Forelimb muscle (tissue), 1 donor: ENCODE results near the gene PLIN1. TPM values are rescaled to one million over a fixed set of nuclear protein-coding genes. Genes with fewer than 3 reads are reported as not detected.

Experiments
- DNase-seq: peaks from one replicate; pipeline ENCODE4 v3.0.0-alpha.2; 2013; ENCODE audit warnings: low read depth
- polyA plus RNA-seq: library from polyadenylated mRNA; unstranded; fragments of 120-200 nt; gene quantifications from one replicate; pipeline ENCODE4 v1.2.1, GENCODE V29; 2013; ENCODE audit not compliant: insufficient read length

PLIN1 gene
- polyA plus RNA-seq, 1 donor = 0.32 TPM

DNA sequence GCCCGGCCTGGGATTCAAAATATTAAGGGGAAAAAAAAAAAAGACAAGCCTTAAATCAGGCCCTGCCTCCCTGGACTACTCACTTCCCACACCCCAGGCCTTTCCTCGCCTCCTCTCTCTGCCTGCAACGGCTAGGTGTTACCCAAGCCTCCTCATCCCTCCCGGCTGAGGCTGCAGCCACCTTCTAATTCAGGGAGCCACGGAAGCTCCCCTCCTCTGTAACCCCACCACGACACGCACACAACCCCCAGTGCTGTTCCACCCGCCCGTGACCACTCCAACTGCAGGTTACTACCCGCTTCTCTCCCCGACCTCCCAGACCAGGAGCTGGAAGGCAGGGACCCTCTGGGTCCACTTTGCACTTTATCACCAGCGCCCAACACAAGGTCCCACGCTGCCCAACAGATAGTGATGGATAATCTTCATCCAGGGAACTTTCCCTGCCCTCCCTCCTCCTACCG lies 24.8 kb downstream of the PLIN1 start:
- no peak for DNase-seq

DNA sequence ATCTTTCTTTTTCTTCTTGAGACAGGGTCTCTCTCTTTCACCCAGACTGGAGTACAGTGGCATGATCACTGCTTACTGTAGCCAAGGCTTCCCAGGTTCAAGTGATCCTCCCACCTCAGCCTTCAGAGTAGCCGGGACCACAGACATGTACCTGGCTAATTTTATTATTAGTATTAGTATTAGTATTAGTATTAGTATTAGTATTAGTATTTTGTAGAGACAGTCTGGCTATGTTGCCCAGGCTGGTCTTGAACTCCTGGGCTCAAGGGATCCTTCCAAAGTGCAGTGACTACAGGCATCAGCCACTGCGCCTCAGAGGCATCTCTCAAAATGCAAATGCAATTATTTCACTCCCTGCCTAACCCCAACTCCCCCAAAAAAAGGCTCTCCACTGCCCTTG lies 25.6 kb downstream of the PLIN1 start:
- DNase-seq = no peak

DNA sequence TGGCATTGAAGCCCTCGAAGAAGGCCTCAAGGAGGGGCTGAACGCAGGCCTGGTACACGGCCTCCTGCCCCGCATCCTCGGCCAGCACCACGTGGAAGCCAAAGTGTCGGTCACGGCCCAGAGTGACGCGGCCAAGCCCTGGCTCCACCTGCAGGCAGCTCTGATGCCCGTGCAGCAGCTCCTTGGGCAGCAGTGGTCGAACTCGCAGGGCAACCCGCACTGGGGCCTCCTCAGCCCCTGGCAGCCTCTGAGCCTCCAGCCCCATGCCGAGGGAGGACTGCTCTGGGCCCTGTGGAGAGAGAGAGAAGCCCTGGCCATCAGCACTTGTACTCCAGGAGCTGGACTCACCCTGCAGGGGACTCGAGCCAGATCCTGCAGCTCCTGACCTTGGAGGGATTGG lies 26.5 kb downstream of the PLIN1 start:
- no peak for DNase-seq

DNA sequence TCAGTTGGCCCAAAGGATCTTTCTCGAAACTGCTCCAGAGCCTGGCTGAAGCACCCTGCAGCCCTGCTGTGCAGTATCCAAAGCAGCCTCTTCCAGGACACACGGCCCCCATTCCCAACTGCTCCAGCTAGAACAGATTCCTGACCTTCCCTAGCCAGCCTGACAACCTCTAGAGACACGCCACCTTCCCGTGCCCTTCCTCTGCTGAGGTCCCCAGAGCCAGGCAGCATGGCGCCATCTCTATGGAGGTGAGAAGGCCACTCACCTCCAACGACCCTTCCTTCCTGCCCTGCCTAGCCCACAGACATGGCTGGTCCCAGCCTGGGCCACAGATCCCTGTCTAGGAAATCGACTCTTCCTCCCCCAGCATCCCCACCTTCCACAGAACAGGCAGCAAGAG lies 27.0 kb downstream of the PLIN1 start:
- DNase-seq = no peak

DNA sequence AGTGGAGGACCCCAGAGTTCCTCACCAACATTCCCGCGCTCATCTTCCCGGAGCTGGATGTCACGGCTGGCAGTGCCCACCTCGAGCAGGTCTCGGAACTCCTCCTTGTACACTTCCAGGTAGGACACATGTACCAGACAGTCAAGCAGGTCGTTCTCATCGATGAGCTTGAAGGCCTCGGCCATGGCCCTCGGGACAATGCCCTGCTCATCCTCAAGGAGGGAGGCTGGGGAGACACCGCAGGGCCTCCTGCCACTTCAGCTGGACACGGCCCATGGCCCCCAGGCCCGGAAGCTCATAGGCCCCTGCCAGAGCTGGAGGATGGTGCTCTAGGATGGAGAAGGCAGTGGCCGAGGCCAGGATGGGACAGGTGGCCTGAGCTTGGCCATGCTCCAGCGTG lies 29.5 kb downstream of the PLIN1 start:
- no peak for DNase-seq

DNA sequence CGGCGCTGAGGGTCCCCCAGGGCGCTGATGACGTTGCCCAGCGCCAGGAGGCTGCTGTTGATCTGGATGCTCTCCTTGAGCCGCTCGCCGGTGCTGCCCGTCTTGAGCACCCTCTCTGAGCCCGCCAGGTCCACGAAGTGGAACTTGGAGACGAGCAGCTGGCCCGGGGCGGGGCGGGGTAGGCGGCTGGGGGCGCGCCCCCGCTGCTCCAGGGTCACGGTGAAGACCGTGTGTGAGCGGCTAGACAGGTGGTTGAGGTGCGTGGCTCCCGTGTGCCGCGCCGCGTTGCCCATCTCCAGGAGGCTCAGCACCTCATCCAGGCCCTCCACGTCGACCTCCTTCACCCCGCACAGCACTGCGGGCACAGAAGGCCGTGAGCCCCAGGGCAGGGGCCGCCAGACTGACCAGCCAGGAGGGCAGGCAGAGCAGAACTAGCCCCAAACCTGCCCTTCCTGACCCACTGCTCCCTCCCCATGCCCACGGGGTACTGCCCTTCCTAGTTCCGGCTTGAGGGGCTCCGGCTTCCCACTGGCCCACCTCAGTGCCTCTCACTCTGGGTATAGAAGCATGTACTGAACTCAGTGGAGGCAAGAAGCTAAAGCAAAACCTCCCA lies 30.0 kb downstream of the PLIN1 start:
- no peak for DNase-seq

DNA sequence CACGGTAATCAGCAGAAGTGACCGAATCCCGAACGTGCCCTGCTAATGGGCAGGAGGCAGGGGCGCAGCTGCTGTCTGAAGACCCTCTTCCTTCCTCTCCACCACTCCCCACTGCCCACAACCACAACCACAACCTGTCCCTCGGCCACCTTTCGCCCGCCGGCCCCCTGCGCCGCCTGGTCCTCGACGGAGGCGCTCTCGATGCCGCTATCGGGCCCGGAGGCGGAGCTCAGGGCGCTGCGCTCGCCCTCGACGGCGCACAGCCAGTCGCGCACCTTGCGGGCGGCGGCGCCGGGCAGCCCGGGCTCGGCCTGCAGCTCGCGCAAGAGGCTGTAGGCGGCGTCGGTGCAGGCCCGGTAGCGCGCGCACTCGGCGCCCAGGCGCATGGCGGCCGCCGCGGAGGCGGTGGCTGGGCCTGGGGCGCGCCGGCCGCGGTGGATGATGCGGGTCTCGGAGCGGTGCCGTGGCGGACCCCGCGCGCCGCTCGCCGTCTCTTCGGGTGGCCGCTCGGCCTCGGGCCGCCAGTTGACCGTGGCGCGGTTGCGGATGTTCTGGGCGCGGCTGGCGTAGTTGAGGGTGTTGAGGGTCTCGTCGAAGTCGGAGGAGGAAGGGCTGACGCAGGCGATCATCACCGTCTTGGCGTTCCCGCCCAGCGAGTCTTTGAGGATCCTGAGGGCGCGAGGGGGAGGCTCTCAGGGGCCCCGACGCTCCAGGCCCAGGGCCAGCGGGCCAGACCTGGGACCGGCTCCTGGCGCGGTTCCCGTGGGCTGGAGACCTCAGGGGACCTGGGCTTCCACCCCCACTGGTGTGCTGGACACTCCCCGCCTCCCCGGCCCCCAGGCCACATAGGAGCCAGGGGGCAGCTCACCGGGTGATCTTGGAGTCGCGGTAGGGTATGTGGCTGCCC lies 30.8 kb downstream of the PLIN1 start:
- no peak for DNase-seq

DNA sequence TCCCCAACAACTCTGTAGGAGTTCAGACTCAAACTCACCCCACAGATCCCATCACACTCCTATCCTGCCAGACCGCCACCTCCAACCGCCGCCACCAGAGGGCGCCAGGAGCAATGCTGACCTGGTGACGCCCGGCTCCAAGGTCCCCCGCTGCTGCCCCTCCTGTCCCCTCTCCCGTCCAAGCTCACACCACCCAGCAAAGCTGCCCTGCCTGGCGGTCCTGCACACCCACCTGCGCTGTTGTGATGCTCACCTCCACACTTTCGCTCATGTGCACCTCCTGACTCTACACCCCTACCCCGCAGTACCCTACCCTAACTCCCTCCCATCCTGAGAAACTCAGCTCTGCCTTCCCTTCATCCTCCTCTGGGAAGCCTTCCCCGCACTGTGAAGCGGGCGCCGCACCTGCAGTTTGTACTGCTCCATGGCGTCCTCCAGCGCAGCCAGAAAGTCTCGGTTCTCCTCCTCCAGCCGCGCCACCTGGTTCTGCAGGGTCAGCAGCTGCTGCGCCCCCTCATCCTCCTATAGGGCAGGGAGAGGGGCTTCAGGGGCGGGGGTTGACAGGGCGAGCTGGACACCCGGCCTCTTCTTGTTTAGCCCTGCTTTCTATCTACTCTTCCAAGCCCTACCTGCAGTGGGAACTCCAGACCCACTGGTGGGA lies 31.8 kb downstream of the PLIN1 start:
- no peak for DNase-seq

DNA sequence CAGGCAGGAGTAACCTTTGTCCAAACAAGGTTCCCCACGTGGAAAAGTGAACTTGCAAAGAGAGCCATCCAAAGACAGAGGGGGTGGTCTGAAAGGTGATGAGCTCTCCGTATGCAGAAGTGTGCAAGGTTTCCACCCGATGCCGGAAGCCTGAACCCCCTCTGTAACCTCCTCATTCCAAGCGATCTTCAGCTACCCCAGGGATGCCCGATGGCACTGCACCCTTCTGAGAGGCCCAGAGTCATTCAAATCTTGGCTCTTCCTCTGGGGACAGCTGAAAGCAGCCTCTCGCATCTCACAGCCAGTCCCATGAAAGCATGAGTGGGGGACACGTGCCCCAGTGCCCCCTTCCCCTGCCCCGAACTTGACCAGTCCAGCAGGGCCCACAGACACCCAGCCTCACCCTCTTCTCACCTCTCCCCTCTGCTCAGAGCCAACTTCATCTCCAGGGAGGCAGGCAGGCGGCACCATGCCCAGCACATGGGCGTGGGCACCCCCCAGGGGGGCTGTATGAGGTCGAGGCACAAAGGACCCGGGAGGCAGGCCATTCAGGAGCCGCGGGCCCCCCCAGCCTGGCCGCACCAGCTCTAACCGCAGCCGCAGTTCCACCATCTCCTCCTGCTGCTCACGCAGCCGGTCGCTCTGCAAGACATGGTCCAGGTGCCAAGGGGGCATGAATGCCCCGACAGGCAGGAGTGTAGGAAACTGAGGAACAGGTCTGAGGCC lies 32.6 kb downstream of the PLIN1 start:
- no peak for DNase-seq

DNA sequence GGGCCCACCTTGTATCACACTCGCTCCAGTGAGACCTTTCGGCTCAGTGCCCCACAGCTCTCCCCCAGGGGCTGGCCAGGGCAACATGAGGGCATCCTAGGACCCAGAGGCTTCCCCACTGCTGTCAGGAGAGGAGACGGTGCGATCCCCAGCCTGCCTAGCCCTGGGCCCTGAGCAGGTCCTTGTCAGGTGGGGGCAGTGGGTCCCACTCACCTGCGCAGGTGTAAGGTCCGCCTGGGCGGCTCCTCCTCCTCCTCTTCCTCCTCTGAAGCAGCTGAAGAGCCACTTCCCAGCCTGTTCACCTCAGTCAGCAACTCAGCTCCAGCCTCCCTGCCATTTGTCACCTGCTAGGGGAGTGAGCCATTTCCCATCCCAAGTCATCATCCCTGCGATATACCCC lies 33.5 kb downstream of the PLIN1 start:
- no peak for DNase-seq

DNA sequence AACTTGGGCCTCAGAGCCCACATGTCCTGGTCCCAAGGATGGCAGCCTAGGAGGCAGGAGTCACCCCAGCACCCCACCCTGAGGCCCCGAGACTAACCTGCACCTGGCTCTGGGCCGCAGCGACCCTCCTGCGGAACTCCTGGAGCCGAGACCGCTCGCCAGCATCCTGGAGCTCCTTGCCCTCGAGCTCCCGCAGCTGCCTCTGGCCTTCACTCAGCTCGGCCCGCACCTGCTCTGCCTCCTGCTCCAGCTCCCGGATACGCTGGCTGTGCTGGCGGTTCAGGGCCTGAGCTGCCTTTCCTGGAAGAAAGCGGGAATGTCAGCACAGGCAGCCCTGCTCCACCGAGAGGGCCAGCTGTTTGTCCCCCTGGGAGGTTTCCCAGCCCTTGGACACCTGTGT lies 37.1 kb downstream of the PLIN1 start:
- DNase-seq = no peak

DNA sequence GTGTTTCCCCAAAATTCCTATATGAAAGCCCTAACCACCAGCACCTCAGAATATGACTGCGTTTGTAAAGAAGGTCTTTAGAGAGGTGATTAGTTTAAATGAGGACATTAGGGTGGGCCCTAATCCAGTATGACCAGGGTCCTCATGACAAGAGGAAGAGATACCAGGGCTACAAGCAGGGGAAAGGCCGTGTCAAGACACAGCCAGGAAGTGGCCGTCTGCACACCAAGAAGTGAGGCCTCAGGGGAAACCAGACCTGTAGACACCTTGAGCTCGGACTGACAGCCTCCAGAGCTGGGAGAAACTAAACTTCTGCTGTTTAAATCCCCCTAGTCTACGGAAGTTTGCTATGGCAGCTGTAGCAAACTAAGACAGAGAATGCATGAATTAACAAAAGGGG lies 38.1 kb downstream of the PLIN1 start:
- no peak for DNase-seq

DNA sequence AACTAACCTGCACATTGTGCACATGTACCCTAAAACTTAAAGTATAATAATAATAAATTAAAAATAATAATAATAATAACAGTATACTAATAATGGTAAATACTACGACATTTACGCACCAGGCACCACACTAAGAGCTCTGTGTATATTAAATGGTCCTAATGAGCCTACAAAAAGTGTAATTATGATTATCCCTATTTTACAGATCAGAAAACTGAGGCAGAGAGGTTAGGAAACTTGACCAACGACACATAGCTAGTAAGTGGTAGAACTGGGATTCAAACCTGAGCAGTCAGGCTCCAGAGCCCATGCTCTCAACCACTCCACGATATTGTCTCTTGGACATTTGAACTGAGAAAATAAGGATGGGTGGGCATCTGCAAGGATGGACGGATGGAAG lies 38.9 kb downstream of the PLIN1 start:
- DNase-seq = no peak

DNA sequence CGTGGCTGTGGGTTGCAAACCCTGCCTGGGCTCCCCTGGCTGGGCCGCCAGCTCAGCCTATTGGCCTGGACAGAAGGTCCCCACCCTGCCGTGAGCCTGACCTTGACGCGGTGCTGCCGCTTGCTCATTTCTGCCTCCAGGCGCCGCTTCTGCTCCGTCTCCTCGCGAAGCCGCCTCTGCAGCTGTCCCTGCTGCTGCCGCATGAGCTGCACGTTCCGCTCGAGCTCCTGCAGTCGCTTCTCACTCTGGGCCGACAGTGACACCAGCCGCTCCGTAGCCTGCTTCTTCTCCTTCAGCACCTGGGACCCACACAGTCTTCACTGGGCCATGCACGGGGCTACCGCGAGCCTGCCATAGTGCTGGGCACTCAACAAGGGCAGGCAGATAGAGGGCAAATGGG lies 45.6 kb downstream of the PLIN1 start:
- DNase-seq = no peak

DNA sequence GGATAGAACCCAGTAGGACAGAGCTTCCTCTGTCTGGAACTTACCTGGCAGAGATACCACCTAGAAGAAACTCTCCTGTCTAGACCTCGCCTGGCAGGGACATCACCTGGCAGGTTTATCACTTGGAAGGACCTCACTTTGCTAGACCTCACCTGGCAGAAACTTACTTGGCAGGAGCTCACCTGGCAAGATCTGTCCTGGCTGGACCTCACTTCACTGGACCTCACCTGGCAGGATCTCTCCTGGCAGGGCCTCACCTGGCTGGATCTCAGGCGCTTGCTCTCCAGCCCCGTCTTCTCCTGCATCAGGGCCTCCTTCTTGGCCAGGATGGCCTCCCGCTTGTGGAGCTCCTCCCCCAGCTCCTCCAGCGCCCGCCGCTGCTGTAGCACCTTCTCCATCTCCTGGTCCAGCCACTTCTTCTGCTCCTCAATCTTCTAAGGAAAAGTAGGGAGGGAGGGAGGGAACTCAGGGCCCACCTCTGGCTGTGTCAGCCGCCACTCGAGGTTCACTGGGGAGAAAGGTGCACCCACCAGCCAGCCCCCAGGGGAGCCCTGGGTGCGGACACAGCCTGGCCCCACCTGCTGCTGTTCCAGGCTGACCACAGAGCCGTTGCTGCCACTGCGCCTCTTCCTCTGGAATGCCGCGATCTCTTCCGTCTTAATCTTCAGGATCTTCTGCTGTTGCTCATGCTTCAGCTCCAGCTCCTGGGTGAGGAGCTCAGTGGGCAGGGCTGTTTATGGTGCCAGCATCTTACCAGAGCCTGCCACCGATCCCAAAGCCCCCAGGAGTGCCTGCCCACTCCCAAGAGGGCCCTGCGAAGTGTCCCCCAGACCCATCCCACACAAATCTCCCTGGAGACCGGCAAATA lies 46.4 kb downstream of the PLIN1 start:
- DNase-seq = no peak

DNA sequence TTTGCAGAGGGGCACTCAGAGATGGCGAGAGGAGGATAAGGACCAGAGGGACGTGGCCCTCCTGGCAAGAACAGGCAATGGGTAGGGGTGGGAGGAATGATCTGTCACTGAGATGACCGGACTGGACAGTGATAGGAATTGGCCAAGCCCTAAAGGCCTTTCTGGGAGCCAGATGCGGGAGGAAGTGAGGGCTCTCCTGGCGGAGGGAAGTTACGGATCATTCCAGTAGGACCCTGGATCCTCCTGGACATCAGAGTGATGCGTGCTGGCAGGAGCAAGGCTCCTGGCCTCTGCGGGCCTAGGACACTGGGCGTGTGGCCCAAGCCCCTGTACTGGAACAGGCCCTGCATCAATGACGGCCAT lies 47.3 kb downstream of the PLIN1 start:
- DNase-seq = no peak

DNA sequence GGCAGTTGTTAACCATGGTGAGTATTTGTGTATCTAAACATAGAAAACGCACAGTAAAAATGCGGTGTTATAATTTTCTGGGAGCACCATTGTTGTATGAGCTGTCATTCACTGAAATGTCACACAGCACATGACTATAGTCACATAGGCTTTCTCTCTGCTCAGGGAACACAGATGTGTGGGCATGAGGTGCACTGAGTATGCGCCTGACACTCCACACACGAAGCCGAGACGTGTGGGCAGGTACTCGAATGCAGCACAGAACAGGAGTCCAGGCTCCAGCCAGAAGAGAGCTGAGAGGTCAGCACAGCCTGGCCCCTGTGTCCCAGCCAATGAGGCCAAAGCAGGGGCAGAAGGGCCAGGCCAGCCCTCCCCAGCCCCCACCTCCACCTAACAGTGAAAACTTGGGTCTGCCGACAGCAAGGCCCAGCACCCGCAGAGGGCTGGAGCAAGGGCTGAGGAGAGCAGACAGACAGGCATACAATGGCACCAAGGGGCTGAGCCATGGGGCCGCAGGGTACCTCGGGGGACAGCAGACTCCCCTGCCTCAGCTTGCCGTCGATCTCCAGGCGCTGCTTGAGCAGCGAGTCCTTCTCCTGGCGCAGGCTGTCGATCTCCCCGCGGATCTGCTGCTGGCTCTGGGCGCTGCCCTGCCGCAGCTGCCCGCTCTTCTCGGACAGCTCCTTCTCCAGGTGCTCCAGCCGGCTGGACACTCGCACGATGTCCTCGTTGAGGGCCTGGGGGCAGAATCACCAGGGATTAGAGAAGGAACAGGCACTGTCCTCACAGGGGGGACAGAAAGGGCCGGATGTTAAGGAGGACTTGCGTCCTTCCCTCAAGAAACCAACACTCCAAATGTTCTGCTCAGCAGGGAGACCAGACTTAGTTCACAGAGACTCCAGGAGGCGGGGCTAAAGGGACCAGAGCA lies 47.9 kb downstream of the PLIN1 start:
- no peak for DNase-seq

DNA sequence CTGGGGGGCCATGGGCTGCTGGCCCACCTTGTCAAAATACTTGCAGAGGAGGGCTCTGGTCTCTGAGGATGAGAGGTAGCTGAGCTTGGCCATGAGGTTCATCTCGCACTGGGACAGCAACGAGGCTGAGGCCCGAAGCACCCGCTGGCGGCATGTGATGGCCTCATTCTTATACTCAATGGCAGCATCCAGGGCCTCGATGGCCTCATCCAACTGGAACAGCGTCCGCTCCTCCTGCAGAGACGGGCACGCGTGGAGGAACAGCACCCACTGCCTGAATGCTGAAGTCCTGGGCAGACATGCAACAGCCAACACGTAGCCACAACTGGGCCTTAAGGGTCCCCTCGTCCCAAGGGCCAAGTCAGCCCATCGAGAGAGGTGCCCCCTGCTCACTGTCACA lies 48.9 kb downstream of the PLIN1 start:
- no peak for DNase-seq

DNA sequence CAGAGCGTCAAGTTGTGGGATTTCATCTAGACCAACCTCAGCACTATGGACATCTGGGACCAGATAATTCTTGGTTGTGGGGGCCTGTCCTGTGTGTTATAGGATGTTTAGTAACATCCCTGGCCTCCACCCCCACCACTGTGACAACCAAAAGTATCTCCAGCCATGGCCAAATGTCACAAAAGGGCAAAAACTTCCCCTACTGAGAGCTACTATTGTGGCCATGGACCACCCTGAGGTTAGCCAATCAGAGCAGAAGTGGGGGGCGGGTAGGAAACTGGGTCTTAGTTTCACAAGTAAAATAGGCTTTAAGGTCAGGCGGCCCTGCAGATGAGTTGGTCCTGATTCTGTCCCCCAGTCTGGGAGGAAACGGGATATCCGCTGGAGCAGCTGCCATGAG lies 49.3 kb downstream of the PLIN1 start:
- no peak for DNase-seq
